ENCODE results near the gene TAF3. TPM values are rescaled to one million over a fixed set of nuclear protein-coding genes. Genes with fewer than 3 reads are reported as not detected.

Gene TAF3
- total and polyA plus RNA-seq, 12 donors: 3.6 to 14.9 (median 11.0) TPM

GRCh38 chr10:7857262-7857661 is 39.0 kb downstream of the TAF3 start:
- Histone ChIP-seq H3K27me3 (no peaks in the 10 kb centered on the region), H3K4me3 (no peak overlapping the region), H3K27ac (no peak overlapping the region), H3K9me3 (peaks cover 0 to 30% (median 13%) of the 10 kb centered on the region in 11 donors), H3K36me3 (no peaks in the 10 kb centered on the region), H3K4me1 (peaks cover 0 to 23% (median 9%) of the 10 kb centered on the region in 9 donors)
- ATAC-seq: no peak
- intact Hi-C loops (cut with DNase I): no loop called here
- DNase-seq: no peak
- TF ChIP-seq, protein P1, sequence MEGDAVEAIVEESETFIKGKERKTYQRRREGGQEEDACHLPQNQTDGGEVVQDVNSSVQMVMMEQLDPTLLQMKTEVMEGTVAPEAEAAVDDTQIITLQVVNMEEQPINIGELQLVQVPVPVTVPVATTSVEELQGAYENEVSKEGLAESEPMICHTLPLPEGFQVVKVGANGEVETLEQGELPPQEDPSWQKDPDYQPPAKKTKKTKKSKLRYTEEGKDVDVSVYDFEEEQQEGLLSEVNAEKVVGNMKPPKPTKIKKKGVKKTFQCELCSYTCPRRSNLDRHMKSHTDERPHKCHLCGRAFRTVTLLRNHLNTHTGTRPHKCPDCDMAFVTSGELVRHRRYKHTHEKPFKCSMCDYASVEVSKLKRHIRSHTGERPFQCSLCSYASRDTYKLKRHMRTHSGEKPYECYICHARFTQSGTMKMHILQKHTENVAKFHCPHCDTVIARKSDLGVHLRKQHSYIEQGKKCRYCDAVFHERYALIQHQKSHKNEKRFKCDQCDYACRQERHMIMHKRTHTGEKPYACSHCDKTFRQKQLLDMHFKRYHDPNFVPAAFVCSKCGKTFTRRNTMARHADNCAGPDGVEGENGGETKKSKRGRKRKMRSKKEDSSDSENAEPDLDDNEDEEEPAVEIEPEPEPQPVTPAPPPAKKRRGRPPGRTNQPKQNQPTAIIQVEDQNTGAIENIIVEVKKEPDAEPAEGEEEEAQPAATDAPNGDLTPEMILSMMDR (IDR thresholded peaks at IDR 0.05): no peak
- WGBS, 2 donors: 50% methylated on average over 4 of the region's 4 CpGs

DNA sequence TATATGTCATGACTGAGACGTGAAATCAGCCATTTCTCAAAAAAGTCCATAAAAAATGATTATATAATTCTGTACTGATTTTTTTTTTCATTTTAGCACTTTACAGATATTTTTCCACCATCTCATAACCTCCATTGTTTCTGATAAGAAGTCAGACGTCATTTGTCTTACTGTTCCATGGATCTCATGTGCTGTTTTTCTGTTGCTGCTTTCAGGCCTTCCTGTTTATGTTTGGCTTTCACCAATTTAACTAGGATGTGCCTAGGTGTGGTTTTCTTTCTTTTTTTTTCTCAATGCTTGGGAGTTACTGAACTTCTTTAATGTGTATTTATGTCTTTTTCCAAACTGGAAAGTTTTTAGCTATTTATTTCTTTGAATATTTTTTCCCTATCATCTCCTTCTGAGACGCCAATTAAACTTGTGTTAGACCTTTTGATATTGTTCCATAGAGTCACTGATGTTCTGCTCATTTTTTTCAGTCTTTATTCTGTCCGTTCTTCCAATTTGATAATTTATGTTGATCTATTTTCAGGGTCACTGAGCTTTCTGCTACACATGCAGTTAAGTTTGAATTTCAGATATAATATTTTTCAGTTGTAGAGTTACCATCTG is 43.3 kb downstream of the TAF3 start:
- WGBS, 2 donors: 71 to 90% methylated on average over 4 of the region's 4 CpGs

GRCh38 chr10:7862121-7862514 is 43.8 kb downstream of the TAF3 start:
- Histone ChIP-seq H3K4me3 (no peak overlapping the region), H3K36me3 (peaks cover 0 to 5% (median 0%) of the 10 kb centered on the region in 9 donors), H3K27me3 (no peaks in the 10 kb centered on the region), H3K9me3 (peaks cover 0 to 39% (median 18%) of the 10 kb centered on the region in 11 donors), H3K4me1 (peaks cover 0 to 10% (median 7%) of the 10 kb centered on the region in 9 donors), H3K27ac (no peak overlapping the region)
- intact Hi-C loops (cut with DNase I): no loop called here
- TF ChIP-seq, protein P1 (IDR thresholded peaks at IDR 0.05): no peak
- DNase-seq (no peak), ATAC-seq (no peak)

More for the DNA sequence above, 43.3 kb downstream of the TAF3 start:
- Histone ChIP-seq H3K27ac (no peak overlapping the region), H3K9me3 (peaks cover 0 to 39% (median 18%) of the 10 kb centered on the region in 11 donors), H3K27me3 (no peaks in the 10 kb centered on the region), H3K4me1 (peaks cover 0 to 15% (median 9%) of the 10 kb centered on the region in 9 donors), H3K4me3 (no peak overlapping the region), H3K36me3 (peaks cover 0 to 5% (median 0%) of the 10 kb centered on the region in 9 donors)
- DNase-seq (no peak), ATAC-seq (no peak)
- intact Hi-C loops (cut with DNase I): no loop called here
- TF ChIP-seq, protein P1 (IDR thresholded peaks at IDR 0.05): no peak

DNA sequence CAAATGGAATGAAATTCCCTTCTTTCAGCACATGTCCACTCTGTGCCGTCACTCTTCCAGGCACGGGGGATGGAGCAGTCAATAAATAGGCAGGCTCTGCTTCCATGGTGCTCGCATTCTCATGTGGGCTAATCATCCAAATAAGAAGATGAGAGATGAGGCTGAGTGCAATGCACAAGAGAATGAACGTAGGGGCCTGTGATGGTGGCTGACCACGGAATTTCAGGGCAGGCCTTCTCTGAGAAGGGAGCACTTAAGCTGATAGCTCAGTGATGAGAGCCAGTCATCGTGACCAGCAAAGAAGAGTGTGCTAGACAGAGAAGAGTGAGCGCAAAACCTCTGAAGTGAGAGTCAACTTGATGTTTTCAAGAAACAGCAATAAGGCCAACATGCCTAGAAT is 47.9 kb downstream of the TAF3 start:
- Histone ChIP-seq H3K36me3 (peaks cover 0 to 5% (median 0%) of the 10 kb centered on the region in 9 donors), H3K27me3 (no peaks in the 10 kb centered on the region), H3K4me3 (no peak overlapping the region), H3K27ac (no peak overlapping the region), H3K9me3 (peaks cover 0 to 21% (median 16%) of the 10 kb centered on the region in 11 donors), H3K4me1 (no peaks in the 10 kb centered on the region)
- intact Hi-C loops (cut with DNase I): no loop called here
- WGBS, 2 donors: 75 to 83% methylated on average over 7 of the region's 7 CpGs
- TF ChIP-seq, protein P1 (IDR thresholded peaks at IDR 0.05): no peak
- ATAC-seq (no peak), DNase-seq (no peak)

Measured in heart right ventricle (tissue), 16 donors.